Thymus (tissue), 11 donors: ENCODE data around the gene ADRB2. TPM values are rescaled to one million over a fixed set of nuclear protein-coding genes. Genes with fewer than 3 reads are reported as not detected.
A peak's percentile ranks its signal among the peaks of the same experiment; 100 is the strongest.

Experiments
- DNase-seq, 9 donors: peaks; one replicate each; pipeline ENCODE4 v3.0.0-alpha.2; 2013; ENCODE audit warnings: low spot score in 9 of 9, low read depth in 6 of 9, missing footprints in 1 of 9
- H3K27ac ChIP-seq, 2 donors: one replicate each; pipeline ENCODE4 v1.5.1; 2013; ENCODE audit warnings: control low read depth in 1 of 2, low read depth in 1 of 2, low read length in 1 of 2, mild to moderate bottlenecking in 1 of 2, moderate library complexity in 1 of 2
- H3K27me3 ChIP-seq, 2 donors: one replicate each; pipeline ENCODE4 v1.5.1; 2013; ENCODE audit warnings: low read length in 1 of 2; ENCODE audit not compliant: control insufficient read depth in 2 of 2, insufficient read depth in 1 of 2
- H3K36me3 ChIP-seq, 2 donors: one replicate each; pipeline ENCODE4 v1.5.1; 2013; ENCODE audit warnings: low read length in 1 of 2, mild to moderate bottlenecking in 1 of 2, moderate library complexity in 1 of 2; ENCODE audit not compliant: control insufficient read depth in 2 of 2, insufficient read depth in 2 of 2
- H3K4me1 ChIP-seq, 2 donors: one replicate each; pipeline ENCODE4 v1.5.1; 2013; ENCODE audit warnings: low read length in 2 of 2; ENCODE audit not compliant: control insufficient read depth in 2 of 2, insufficient read depth in 2 of 2
- H3K4me3 ChIP-seq, 2 donors: one replicate each; pipeline ENCODE4 v1.5.1; 2013; ENCODE audit warnings: low read length in 2 of 2, control low read depth in 1 of 2, mild to moderate bottlenecking in 1 of 2
- H3K9me3 ChIP-seq, 2 donors: one replicate each; pipeline ENCODE4 v1.5.1; 2013; ENCODE audit warnings: low read length in 1 of 2, mild to moderate bottlenecking in 1 of 2; ENCODE audit not compliant: control insufficient read depth in 2 of 2, insufficient read depth in 1 of 2
- WGBS: extraction: QIAGEN DNeasy Blood & Tissue Kit; methylation state at CpG from one replicate; pipeline ENCODE4 v1.1.7; 2013; 5-methylcytosine and 5-hydroxymethylcytosine counted together
- polyA plus RNA-seq: library from polyadenylated mRNA; stranded (reverse); fragments of 200-250 nt; gene quantifications from one replicate; pipeline ENCODE4 v1.2.3, GENCODE V29; 2013
- total RNA-seq: library from RNA; stranded (reverse); fragments of 120-200 nt; gene quantifications from one replicate; pipeline ENCODE4 v1.2.4, GENCODE V29; 2013
- donor health status: healthy.

ADRB2 gene
- total and polyA plus RNA-seq, 2 donors: 1.9 to 2.2 TPM

DNA sequence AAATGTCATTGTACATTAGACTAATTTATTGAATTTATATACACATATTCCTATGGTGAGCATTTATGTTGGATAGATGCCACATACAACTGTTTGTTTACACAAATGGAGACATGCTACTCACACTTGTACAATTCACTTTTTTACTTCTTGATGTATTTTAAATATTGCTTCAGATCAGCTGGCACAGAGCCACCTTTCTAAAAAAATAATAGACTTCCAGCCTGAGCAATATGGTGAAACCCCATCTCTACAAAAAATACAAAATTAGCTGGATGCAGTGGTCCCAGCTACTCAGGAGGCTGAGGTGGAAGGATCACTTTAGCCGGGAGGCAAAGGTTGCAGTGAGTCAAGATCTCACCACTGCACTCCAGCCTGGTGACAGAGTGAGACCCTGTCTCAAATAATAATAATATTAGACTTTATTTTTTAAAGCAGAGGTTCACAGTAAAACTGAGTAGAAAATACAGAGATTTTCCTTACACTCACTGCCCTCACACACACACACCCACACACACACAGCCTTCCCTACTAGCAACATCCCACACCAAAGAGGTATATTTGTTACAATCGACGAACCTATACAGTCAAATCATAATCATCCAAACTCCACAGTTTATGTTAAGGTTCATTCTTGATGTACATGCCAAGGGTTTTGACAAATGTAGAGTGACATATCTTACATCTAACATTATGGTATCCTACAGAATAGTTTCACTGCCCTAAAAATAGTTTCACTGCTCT is 16.5 kb upstream of the ADRB2 start:
- H3K27ac ChIP-seq: peak overlapping the region in 1 of 2 donors; percentile 76
- 90% methylated on average over 3 of the region's 3 CpGs for WGBS
- no peaks in the 10 kb centered on the region for H3K27me3 ChIP-seq
- H3K36me3 ChIP-seq: no peaks in the 10 kb centered on the region
- peaks cover 10 to 17% of the 10 kb centered on the region in 2 donors for H3K4me1 ChIP-seq
- DNase-seq: no peak
- H3K9me3 ChIP-seq: no peaks in the 10 kb centered on the region
- no peak overlapping the region for H3K4me3 ChIP-seq

DNA sequence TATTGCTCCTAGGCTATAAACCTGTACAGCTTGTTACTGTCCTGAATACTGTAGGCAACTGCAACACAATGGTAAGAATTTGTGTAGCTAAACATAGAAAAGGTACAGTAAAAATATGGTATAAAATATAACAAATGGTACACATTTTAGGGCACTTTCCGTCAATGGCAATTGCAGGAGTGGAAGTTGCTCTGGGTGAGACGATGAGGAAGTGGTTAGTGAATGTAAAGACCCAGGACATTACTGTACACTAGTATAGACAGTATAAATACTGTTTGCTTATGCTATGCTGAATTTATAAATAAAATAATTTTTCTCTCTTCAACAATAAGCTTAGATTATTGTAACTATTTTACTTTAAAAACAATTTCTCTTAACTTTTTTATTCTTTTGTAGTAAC is 15.6 kb upstream of the ADRB2 start:
- 45% methylated on average over 2 of the region's 2 CpGs for whole genome bisulfite sequencing
- Histone ChIP-seq H3K4me1 (peaks cover 10 to 12% of the 10 kb centered on the region in 2 donors), H3K27ac (no peak overlapping the region), H3K4me3 (no peak overlapping the region), H3K36me3 (no peaks in the 10 kb centered on the region), H3K9me3 (no peaks in the 10 kb centered on the region), H3K27me3 (no peaks in the 10 kb centered on the region)
- no peak for DNase-seq

- Histone ChIP-seq H3K9me3 (no peaks in the 10 kb centered on the region), H3K27ac (no peak overlapping the region), H3K36me3 (no peaks in the 10 kb centered on the region), H3K27me3 (no peaks in the 10 kb centered on the region), H3K4me3 (no peak overlapping the region), H3K4me1 (peaks cover 10 to 12% of the 10 kb centered on the region in 2 donors)
- DNase-seq: no peak
- 41% methylated on average over 1 of the region's 1 CpG for WGBS
Observed at GRCh38 chr5:148811756-148812155, 14.7 kb upstream of the ADRB2 start.

DNA sequence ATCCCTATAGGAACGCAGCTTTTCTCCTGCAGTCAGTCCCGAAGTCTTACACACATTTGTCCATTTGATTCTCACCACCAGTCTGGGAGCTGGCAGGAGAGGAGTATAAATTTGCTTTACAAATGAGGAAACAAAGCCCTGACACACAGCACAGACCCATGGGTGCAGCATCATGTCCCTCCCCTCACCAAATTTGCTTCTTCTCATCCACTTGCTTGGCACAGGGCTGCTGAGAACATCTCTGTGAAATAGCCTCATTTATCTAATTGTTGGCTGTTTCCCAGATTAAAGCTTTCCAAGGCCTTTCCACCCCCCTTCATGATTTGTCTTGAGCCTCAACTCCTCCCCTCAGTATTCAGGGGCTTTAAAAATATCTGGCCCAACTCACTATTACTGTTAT is 11.3 kb upstream of the ADRB2 start:
- Histone ChIP-seq H3K4me1 (peaks cover 0 to 2% of the 10 kb centered on the region in 2 donors), H3K9me3 (no peaks in the 10 kb centered on the region), H3K4me3 (no peak overlapping the region), H3K27me3 (no peaks in the 10 kb centered on the region), H3K27ac (no peak overlapping the region), H3K36me3 (no peaks in the 10 kb centered on the region)
- no peak for DNase-seq
- 70% methylated on average over 2 of the region's 2 CpGs for WGBS

DNA sequence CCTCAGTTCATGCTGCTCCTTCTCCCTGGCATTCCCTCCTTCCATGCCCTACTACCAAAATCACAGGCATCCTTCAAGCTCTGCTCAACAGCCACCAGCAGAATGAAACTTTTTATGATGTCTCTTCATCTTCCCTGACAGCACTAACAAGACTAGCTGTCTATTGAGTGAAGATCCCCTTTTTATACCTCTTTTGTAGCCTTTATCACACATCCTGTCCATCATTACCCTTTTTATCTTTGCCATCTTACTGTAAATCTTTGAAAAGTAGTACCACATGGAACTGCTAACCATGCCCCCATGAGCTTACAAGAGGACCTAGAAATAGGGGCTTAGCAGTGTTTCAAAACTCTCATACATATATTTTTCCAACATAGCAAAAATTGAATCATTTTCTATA is 10.8 kb upstream of the ADRB2 start:
- no peak for DNase-seq
- Histone ChIP-seq H3K27ac (no peak overlapping the region), H3K9me3 (no peaks in the 10 kb centered on the region), H3K4me3 (no peak overlapping the region), H3K27me3 (no peaks in the 10 kb centered on the region), H3K36me3 (no peaks in the 10 kb centered on the region), H3K4me1 (peaks cover 0 to 2% of the 10 kb centered on the region in 2 donors)

- Histone ChIP-seq H3K36me3 (no peaks in the 10 kb centered on the region), H3K4me1 (no peaks in the 10 kb centered on the region), H3K4me3 (no peak overlapping the region), H3K27ac (no peak overlapping the region), H3K9me3 (no peaks in the 10 kb centered on the region), H3K27me3 (no peaks in the 10 kb centered on the region)
- no peak for DNase-seq
- 95% methylated on average over 1 of the region's 1 CpG for WGBS
Observed at GRCh38 chr5:148816357-148816756, 10.1 kb upstream of the ADRB2 start.

DNA sequence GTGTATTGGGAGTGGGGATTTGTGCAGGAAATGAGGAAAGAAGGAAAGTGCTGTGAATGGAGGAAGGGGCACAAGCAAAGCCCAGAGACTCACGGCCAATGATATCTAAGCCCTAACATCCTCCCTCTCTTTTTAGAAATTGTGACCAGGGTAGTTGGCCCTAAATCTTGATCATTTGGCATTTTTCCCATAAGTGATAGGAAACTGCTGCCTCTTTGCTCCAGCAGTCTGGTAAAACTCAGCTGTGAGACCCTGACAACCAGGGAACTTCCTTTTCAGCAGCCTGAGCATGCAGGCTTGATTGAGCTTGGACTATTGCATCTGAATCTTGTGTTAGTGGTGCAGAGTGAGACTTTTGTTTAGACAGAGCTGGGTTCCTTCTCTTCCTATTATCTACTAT is 9.6 kb upstream of the ADRB2 start:
- Histone ChIP-seq H3K9me3 (no peaks in the 10 kb centered on the region), H3K4me1 (no peaks in the 10 kb centered on the region), H3K4me3 (no peak overlapping the region), H3K27ac (no peak overlapping the region), H3K36me3 (no peaks in the 10 kb centered on the region), H3K27me3 (no peaks in the 10 kb centered on the region)
- DNase-seq: no peak
- 68% methylated on average over 1 of the region's 1 CpG for WGBS

DNA sequence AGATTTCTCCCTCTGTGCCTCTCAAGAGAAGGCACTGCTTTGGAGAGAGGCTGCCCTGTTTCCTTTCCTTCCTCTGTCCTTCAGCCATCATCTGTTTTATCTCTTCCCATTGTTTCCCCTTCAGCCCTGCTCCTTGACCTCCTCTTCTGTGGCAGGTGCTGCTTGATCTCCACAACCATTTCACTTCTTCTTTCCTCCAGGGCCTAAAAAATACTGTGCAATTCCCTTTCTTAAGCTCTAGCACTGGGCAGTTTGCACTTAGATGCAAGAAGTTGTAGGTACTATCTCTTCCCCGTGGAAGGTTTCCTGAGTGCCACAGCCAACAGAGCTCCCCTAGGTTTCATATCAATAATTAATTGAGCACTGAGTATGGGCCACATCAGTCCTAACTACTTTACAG is 8.8 kb upstream of the ADRB2 start:
- no peak overlapping the region for H3K4me3 ChIP-seq
- no peaks in the 10 kb centered on the region for H3K27me3 ChIP-seq
- H3K4me1 ChIP-seq: no peaks in the 10 kb centered on the region
- no peak for DNase-seq
- WGBS: 89% methylated on average over 1 of the region's 1 CpG
- H3K9me3 ChIP-seq: no peaks in the 10 kb centered on the region
- H3K36me3 ChIP-seq: no peaks in the 10 kb centered on the region
- no peak overlapping the region for H3K27ac ChIP-seq

DNA sequence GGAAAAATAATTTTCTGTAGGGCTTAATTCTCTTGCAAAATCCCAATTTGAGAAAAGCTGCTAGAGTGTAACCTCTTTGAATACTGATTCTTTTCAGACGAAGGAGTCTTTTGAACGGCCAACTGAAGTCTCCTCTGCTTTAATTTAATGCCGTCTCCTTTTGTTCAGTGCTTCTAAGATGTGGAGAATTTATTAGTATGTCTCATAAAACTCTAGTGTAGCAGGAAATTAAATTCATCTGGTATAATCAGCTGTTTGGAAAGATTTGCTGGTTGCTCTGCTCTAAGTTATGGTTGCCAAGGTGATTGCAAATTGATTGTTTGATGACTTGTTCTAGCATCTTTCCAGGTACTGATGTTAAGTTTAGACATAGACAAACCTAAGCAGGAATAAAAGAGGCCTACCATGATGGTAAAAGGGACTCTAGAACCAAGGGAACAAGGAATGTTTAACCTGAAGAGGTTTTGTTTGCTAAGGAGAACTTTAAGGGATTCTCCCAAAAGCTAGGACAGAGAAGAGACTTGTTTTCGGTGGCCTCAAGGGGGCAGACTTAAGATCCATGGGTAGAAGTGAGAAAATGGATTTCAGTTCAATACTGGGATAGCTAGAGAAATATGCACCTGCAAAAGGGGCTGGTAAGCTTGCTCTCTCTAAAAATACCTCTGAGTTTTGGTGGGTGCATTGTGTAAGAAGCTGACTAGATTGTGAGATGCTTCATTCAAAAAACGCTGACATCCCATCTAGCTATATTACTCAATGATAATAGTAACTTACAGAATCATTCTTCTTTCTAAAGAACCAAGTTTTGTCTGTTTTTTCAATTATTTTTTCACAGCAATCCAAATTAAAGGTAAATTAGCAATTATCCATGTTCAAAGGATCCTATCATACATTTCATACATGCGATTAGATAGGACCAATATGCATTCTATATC is 5.7 kb upstream of the ADRB2 start:
- H3K27me3 ChIP-seq: peaks cover 0 to 14% of the 10 kb centered on the region in 2 donors
- WGBS: 80% methylated on average over 6 of the region's 6 CpGs
- DNase-seq: peak in 1 of 9 donors; percentile 39
- no peaks in the 10 kb centered on the region for H3K36me3 ChIP-seq
- H3K4me3 ChIP-seq: no peak overlapping the region
- no peak overlapping the region for H3K27ac ChIP-seq
- H3K9me3 ChIP-seq: no peaks in the 10 kb centered on the region
- H3K4me1 ChIP-seq: peaks cover 0 to 2% of the 10 kb centered on the region in 2 donors
